H1 (cell line): Measurements from ENCODE around the gene TMEM156. TPM values are rescaled to one million over a fixed set of nuclear protein-coding genes. Genes with fewer than 3 reads are reported as not detected.

Experiments used
- CTCF ChIA-PET: fragments of 300-600 bp; sonication (Branson Sonifier 250); formaldehyde crosslinking; loops from one replicate; lab custom pipeline; 2021; ENCODE audit not compliant: partially characterized antibody; lab: Charles Lee
- POLR2A ChIA-PET: fragments of 300-600 bp; sonication (Branson Sonifier 250); formaldehyde crosslinking; loops from one replicate; lab custom pipeline; 2021; ENCODE audit warnings: inconsistent platforms; ENCODE audit not compliant: partially characterized antibody; lab: Charles Lee
- DNase-seq, 2 experiments: peaks; one replicate each; pipeline versions ENCODE4 v3.0.0 to v3.0.0-alpha.2; 2010 to 2022; ENCODE audit warnings: low spot score in 2 of 2, low read depth in 1 of 2, mixed read lengths in 1 of 2
- FAIRE-seq: peaks from 2 replicates; lab custom pipeline; 2011; peaks lifted over from hg19 to GRCh38; lab: Jason Lieb, UNC
- H2AFZ ChIP-seq: 2 replicates; pipeline ENCODE4 v1.8.1; 2012; ENCODE audit warnings: low read length, inconsistent platforms
- H2AK5ac ChIP-seq: 2 replicates; pipeline ENCODE4 v1.6.1; 2013; ENCODE audit warnings: low read depth, low read length
- H2BK120ac ChIP-seq: replicated peaks from 2 replicates; pipeline ENCODE3; 2013; ENCODE audit warnings: low read depth, low read length, inconsistent platforms
- H2BK12ac ChIP-seq: 2 replicates; pipeline ENCODE4 v1.6.1; 2013; ENCODE audit warnings: low read depth, low read length
- H2BK15ac ChIP-seq: 2 replicates; pipeline ENCODE4 v1.6.1; 2013; ENCODE audit warnings: low read length
- H2BK20ac ChIP-seq: 2 replicates; pipeline ENCODE4 v1.6.1; 2013; ENCODE audit warnings: low read length
- H2BK5ac ChIP-seq: 2 replicates; pipeline ENCODE4 v1.6.1; 2013; ENCODE audit warnings: low read depth, low read length
- H3K14ac ChIP-seq: 2 replicates; pipeline ENCODE4 v1.6.1; 2013; ENCODE audit warnings: inconsistent platforms; ENCODE audit not compliant: insufficient read length
- H3K18ac ChIP-seq: 2 replicates; pipeline ENCODE4 v1.6.1; 2013; ENCODE audit warnings: low read length; ENCODE audit errors: extremely low read depth
- H3K23ac ChIP-seq: 2 replicates; pipeline ENCODE4 v1.6.1; 2013; ENCODE audit warnings: inconsistent platforms; ENCODE audit not compliant: insufficient read length
- H3K23me2 ChIP-seq: 2 replicates; pipeline ENCODE4 v1.6.1; 2013; ENCODE audit warnings: low read depth, low read length
- H3K27ac ChIP-seq: 2 replicates; pipeline ENCODE4 v1.6.1; 2011; ENCODE audit warnings: low read depth, low read length, inconsistent platforms
- H3K27me3 ChIP-seq, 4 experiments: replicated peaks in 1 of 4; 1 replicate in 1 of 4; 2 replicates in 3 of 4; pipeline versions ENCODE4 v1.6.1 to v1.8.1; 2011 to 2013; ENCODE audit warnings: low read length in 3 of 4, mild to moderate bottlenecking in 3 of 4, inconsistent platforms in 2 of 4, mixed read lengths in 2 of 4, moderate library complexity in 1 of 4; ENCODE audit not compliant: control insufficient read depth in 3 of 4, insufficient read depth in 3 of 4; ENCODE audit errors: extremely low read depth in 1 of 4
- H3K36me3 ChIP-seq, 4 experiments: 2 replicates each; pipeline versions ENCODE4 v1.6.1 to v1.8.1; 2011 to 2013; ENCODE audit warnings: mild to moderate bottlenecking in 4 of 4, low read length in 3 of 4, moderate library complexity in 2 of 4, control low read depth in 1 of 4, inconsistent platforms in 1 of 4; ENCODE audit not compliant: insufficient read depth in 4 of 4, control insufficient read depth in 2 of 4
- H3K4ac ChIP-seq: replicated peaks from 2 replicates; pipeline ENCODE3; 2013; ENCODE audit warnings: low read length, low read depth, mixed read lengths, inconsistent platforms; ENCODE audit not compliant: insufficient read length
- H3K4me1 ChIP-seq, 4 experiments: replicated peaks in 1 of 4; 1 replicate in 1 of 4; 2 replicates in 3 of 4; pipeline versions ENCODE4 v1.6.1 to v1.8.1; 2011 to 2013; ENCODE audit warnings: low read length in 3 of 4, inconsistent platforms in 2 of 4, mixed read lengths in 1 of 4; ENCODE audit not compliant: insufficient read depth in 4 of 4, control insufficient read depth in 3 of 4
- H3K4me2 ChIP-seq, 2 experiments: 2 replicates each; pipeline versions ENCODE4 v1.6.1 to v1.8.1; 2011 to 2013; ENCODE audit warnings: low read depth in 2 of 2, low read length in 2 of 2, control low read depth in 1 of 2, inconsistent platforms in 1 of 2, mild to moderate bottlenecking in 1 of 2; ENCODE audit not compliant: insufficient read depth in 1 of 2
- H3K4me3 ChIP-seq, 4 experiments: fragments of 200-600, 300-600 bp in 1 of 4; sonication (generic), shearing (Covaris generic), sonication (Bioruptor Twin) in 1 of 4; 2 replicates each; pipeline versions ENCODE4 v1.5.1 to v1.8.1; 2011 to 2016; ENCODE audit warnings: low read length in 4 of 4, low read depth in 3 of 4, control low read depth in 2 of 4, inconsistent platforms in 2 of 4, mild to moderate bottlenecking in 2 of 4, mixed read lengths in 1 of 4, moderate library complexity in 1 of 4; ENCODE audit not compliant: insufficient read depth in 2 of 4; ENCODE audit errors: extremely low read depth in 1 of 4
- H3K56ac ChIP-seq: replicated peaks from 2 replicates; pipeline ENCODE3; 2013; ENCODE audit warnings: low read depth, mild to moderate bottlenecking, mixed read lengths, low read length, inconsistent platforms; ENCODE audit not compliant: insufficient read length
- H3K79me1 ChIP-seq: 2 replicates; pipeline ENCODE4 v1.6.1; 2013; ENCODE audit warnings: low read depth, low read length, control low read depth
- H3K79me2 ChIP-seq, 2 experiments: 2 replicates each; pipeline versions ENCODE4 v1.6.1 to v1.8.1; 2012 to 2013; ENCODE audit warnings: low read length in 2 of 2, mild to moderate bottlenecking in 2 of 2, inconsistent platforms in 1 of 2; ENCODE audit not compliant: insufficient read depth in 2 of 2, control insufficient read depth in 1 of 2
- H3K9ac ChIP-seq, 4 experiments: replicated peaks in 1 of 4; 1 replicate in 1 of 4; 2 replicates in 3 of 4; pipeline versions ENCODE4 v1.6.1 to v1.8.1; 2011 to 2013; ENCODE audit warnings: low read depth in 3 of 4, low read length in 3 of 4, control low read depth in 2 of 4, mild to moderate bottlenecking in 2 of 4, moderate library complexity in 2 of 4, inconsistent platforms in 1 of 4; ENCODE audit errors: extremely low read depth in 1 of 4
- H3K9me3 ChIP-seq, 2 experiments: 2 replicates each; pipeline versions ENCODE4 v1.6.1 to v1.8.1; 2012 to 2013; ENCODE audit warnings: mild to moderate bottlenecking in 2 of 2, moderate library complexity in 2 of 2, control low read depth in 1 of 2, inconsistent platforms in 1 of 2, low read depth in 1 of 2, low read length in 1 of 2, mixed read lengths in 1 of 2; ENCODE audit not compliant: insufficient read depth in 2 of 2
- H4K20me1 ChIP-seq, 2 experiments: replicated peaks in 1 of 2; 2 replicates each; pipeline versions ENCODE3 to v1.8.1; 2011 to 2013; ENCODE audit warnings: inconsistent platforms in 2 of 2, low read length in 2 of 2, mild to moderate bottlenecking in 1 of 2; ENCODE audit not compliant: insufficient read depth in 2 of 2, control insufficient read depth in 1 of 2
- H4K5ac ChIP-seq: 2 replicates; pipeline ENCODE4 v1.6.1; 2013; ENCODE audit warnings: low read length, low read depth, mixed read lengths, inconsistent platforms; ENCODE audit not compliant: insufficient read length
- H4K8ac ChIP-seq: 2 replicates; pipeline ENCODE4 v1.8.0; 2013; ENCODE audit warnings: mild to moderate bottlenecking, moderate library complexity, low read length, inconsistent platforms; ENCODE audit not compliant: insufficient read depth; ENCODE audit errors: extremely low read depth
- H4K91ac ChIP-seq: replicated peaks from 2 replicates; pipeline ENCODE3; 2013; ENCODE audit warnings: low read length, mixed read lengths, inconsistent platforms; ENCODE audit not compliant: insufficient read length
- EZH2 ChIP-seq: fragments of 200-600 bp; sonication (generic); IDR thresholded peaks from 2 replicates; pipeline ENCODE4 v1.7.1; 2012; ENCODE audit warnings: low read depth, mild to moderate bottlenecking, moderate library complexity, low read length, inconsistent platforms; ENCODE audit not compliant: severe bottlenecking
- KDM1A ChIP-seq: fragments of 200-600, 300-600 bp; sonication (generic); IDR thresholded peaks from 2 replicates; pipeline ENCODE4 v1.7.1; 2016; ENCODE audit warnings: mild to moderate bottlenecking, low read length, borderline replicate concordance
- ZNF274 ChIP-seq: IDR thresholded peaks from 2 replicates; pipeline ENCODE4 v1.7.0; 2012; ENCODE audit warnings: low read length, borderline replicate concordance; ENCODE audit errors: extremely low read depth
- WGBS, 2 experiments: shearing (Covaris generic) in 1 of 2; methylation state at CpG; one replicate each; pipeline versions ENCODE4 v1.1.6 to v1.1.7; 2013 to 2015; ENCODE audit warnings: low lambda C conversion rate in 2 of 2, mixed read lengths in 2 of 2, inconsistent platforms in 1 of 2, low coverage in 1 of 2, missing lambda C conversion rate in 1 of 2; ENCODE audit not compliant: insufficient replicate concordance in 2 of 2, insufficient coverage in 1 of 2, insufficient read length in 1 of 2; ENCODE audit errors: extremely low coverage in 1 of 2, missing lambda C conversion rate in 1 of 2; 5-methylcytosine and 5-hydroxymethylcytosine counted together
- polyA plus RNA-seq, 7 experiments: library from polyadenylated mRNA; depleted of rRNA in 3 of 7; stranded (reverse) in 5 of 7; unstranded in 2 of 7; fragments of >200 nt in 5 of 7; fragments of 200-250 nt in 2 of 7; gene quantifications; 1 replicate in 5 of 7; 2 replicates in 1 of 7; 4 replicates in 1 of 7; pipeline versions ENCODE4 v1.2.1 to v1.2.3, GENCODE V29; 2011 to 2013; ENCODE audit warnings: missing spikeins in 2 of 7, mixed read lengths in 2 of 7
- total RNA-seq: library from RNA; stranded (reverse); fragmentation: NEBNext Ultra II Directional; extraction: Animal tissue kit (Norgen Biotek cat#: 25700); gene quantifications from 2 replicates; pipeline ENCODE4 v1.2.1, GENCODE V29; 2021

The TMEM156 gene
- total and polyA plus RNA-seq, 2 of the 8 experiments (the other 6 are each of a cell fraction or from before 2014, with no cell fraction given) = not detected

- Histone ChIP-seq H2BK5ac (no peak overlapping the region), H4K8ac (no peak overlapping the region), H3K18ac (no peak overlapping the region), H3K4ac (no peak overlapping the region), H3K23me2 (no peaks in the 10 kb centered on the region), H2BK12ac (no peak overlapping the region), H3K56ac (no peak overlapping the region), H3K36me3 (no peaks in the 10 kb centered on the region), H2BK20ac (no peak overlapping the region), H3K4me3 (no peak overlapping the region), H3K4me1 (peaks cover 0 to 3% (median 0%) of the 10 kb centered on the region in 4 experiments; a peak in 2 of 7 replicates), H3K23ac (no peak overlapping the region), H2AK5ac (no peak overlapping the region), H3K9me3 (no peaks in the 10 kb centered on the region), H3K79me1 (no peaks in the 10 kb centered on the region), H3K4me2 (no peak overlapping the region), H4K20me1 (no peaks in the 10 kb centered on the region), H3K27me3 (no peaks in the 10 kb centered on the region), H3K79me2 (peaks cover 0 to 27% of the 10 kb centered on the region in 2 experiments; a peak in 3 of 4 replicates), H3K27ac (no peak overlapping the region), H2AFZ (no peak overlapping the region), H2BK15ac (no peak overlapping the region), H4K91ac (no peak overlapping the region), H4K5ac (no peak overlapping the region), H3K14ac (no peak overlapping the region), H3K9ac (no peak overlapping the region), H2BK120ac (no peak overlapping the region)
- ChIA-PET CTCF (interaction anchor here (2.7 kb wide), 1 partner anchor 79 kb away, joined by 7 read pairs; no protein-coding TSS in a partner anchor), POLR2A (interaction anchor here (2.6 kb wide), 1 partner anchor 11 kb away, joined by 6 read pairs; no protein-coding TSS in a partner anchor)
- FAIRE-seq = no peak
- TF ChIP-seq EZH2 (no peak), ZNF274 (no peak), KDM1A (peak; percentile 57; the same call in 1 of the 2 replicates)
- DNase-seq = no peak
- 90% methylated on average over 5 of the region's 5 CpGs; no CpG with 5 or more reads in 1 of the 2 experiments for WGBS, 2 experiments
These were observed 23.8 kb upstream of the TMEM156 start for GRCh38 chr4:39056023-39056422.
